HG02763 (cell line): ENCODE measurements around the gene MYCN.
"Not testable (repeated sequence)": the region's sequence is repeated elsewhere in the genome, so short reads cannot be mapped to it uniquely, and the experiment has no call there.

Experiments used
- ATAC-seq: cut with Tn5 transposase; IDR thresholded peaks from one replicate; pipeline ENCODE4 v1.9.1; 2021; ENCODE audit warnings: mild to moderate bottlenecking, moderate library complexity; ENCODE audit not compliant: unreplicated experiment

MYCN gene

GRCh38 chr2:15939854-15940660, at the start of gene MYCN:
Gene MYCN, plus strand, starts transcription at chr2:15940550. Its CDS starts 1,515 bp downstream, at chr2:15942065.
- ATAC-seq: no peak

- no peak for ATAC-seq
These were observed 49.1 kb upstream of the MYCN start for GRCh38 chr2:15890936-15891905.

- ATAC-seq: no peak
These were observed 48.0 kb upstream of the MYCN start for GRCh38 chr2:15892151-15892880.

GRCh38 chr2:15893085-15893484, 47.3 kb upstream of the MYCN start:
- no peak for ATAC-seq

- no peak for ATAC-seq
These were observed 46.5 kb upstream of the MYCN start for GRCh38 chr2:15893689-15894480.

- ATAC-seq: no peak
These were observed 45.7 kb upstream of the MYCN start for GRCh38 chr2:15894481-15895144.

- no peak for ATAC-seq
These were observed 44.5 kb upstream of the MYCN start for GRCh38 chr2:15895615-15896469.

- no peak for ATAC-seq
These were observed 43.5 kb upstream of the MYCN start for GRCh38 chr2:15896859-15897258.

- no peak for ATAC-seq
These were observed 42.8 kb upstream of the MYCN start for GRCh38 chr2:15897431-15898098.

- no peak for ATAC-seq
These were observed 41.1 kb upstream of the MYCN start for GRCh38 chr2:15899327-15899612.

GRCh38 chr2:15899751-15900493, 40.4 kb upstream of the MYCN start:
- no peak for ATAC-seq

- no peak for ATAC-seq
These were observed 39.1 kb upstream of the MYCN start for GRCh38 chr2:15901095-15901807.

- no peak for ATAC-seq
These were observed 38.6 kb upstream of the MYCN start for GRCh38 chr2:15901808-15902130.

- not testable (repeated sequence) for ATAC-seq
These were observed 36.4 kb upstream of the MYCN start for GRCh38 chr2:15903910-15904309.

- no peak for ATAC-seq
These were observed 35.1 kb upstream of the MYCN start for GRCh38 chr2:15905267-15905645.

GRCh38 chr2:15905986-15906491, 34.3 kb upstream of the MYCN start:
- ATAC-seq: no peak

GRCh38 chr2:15906778-15907177, 33.6 kb upstream of the MYCN start:
- ATAC-seq: no peak
